ENCODE measurements around the gene IQGAP3. TPM values are rescaled to one million over a fixed set of nuclear protein-coding genes. Genes with fewer than 3 reads are reported as not detected.

Gene IQGAP3
- total RNA-seq, 1 experiment from 2014 or later: 9.2 TPM

- DNase-seq (ENCODE audit: low spot score): no peak
Observed at GRCh38 chr1:156483397-156483796, 89.0 kb downstream of the IQGAP3 start.

GRCh38 chr1:156482276-156482675 is 90.1 kb downstream of the IQGAP3 start:
- no peak for DNase-seq (ENCODE audit: low spot score)

DNA sequence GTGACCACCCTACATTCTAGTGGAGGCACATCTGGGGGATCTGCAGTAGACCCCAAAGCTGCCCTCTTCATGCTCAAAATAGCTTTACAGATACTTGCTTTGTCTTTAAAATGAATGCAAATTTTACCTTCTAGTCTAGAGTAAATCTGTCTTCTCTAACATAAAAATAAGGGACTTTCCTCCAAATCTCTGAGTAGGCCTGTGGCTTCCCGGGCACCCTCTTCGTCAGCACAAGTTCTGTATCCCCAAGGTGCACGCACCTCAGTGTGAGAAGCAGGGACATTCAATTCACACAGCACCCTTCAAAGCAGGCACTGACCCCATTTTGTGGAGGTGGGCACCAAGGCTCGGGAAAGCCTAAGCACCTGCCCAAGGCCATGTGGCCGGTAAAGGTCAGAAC is 90.8 kb downstream of the IQGAP3 start:
- DNase-seq (ENCODE audit: low spot score): no peak

DNA sequence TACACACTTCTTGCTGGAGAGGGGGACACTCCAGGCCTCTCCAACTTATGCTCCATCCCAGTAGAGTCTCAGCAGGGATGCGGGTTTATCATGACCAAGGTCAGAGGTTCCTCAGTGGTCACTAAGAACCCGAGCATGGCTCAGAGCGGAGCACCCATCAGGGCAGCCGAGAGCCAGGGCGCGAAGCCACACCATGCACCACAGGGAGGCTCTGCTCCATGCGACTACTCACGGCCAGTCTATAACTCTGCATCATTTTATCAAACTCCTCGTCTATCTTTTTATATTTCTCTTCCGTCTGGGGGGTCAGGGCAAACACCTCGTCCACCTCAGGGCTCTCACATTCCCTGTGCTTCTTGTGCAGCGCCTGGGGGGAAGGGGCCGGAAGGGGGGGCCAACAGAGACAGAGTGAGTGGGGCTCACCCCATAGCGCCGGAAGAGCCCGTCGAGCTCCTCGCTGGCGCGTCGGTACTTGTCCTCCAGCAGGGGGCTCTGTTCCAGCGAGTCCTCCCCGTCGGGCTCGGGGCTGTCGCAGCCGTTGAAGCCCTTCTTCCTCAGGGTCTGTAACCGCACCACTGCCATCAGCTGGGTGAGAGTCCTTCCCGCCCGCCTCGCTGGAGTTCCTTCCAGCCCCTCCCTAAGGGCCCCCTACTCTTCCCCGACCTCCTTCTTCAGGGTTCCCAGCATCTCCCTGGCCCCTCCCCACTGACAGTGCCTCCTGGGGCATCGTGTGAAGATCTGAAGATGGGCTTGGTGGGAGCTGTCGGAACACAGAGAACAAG is 91.8 kb downstream of the IQGAP3 start:
- DNase-seq (ENCODE audit: low spot score): no peak

DNA sequence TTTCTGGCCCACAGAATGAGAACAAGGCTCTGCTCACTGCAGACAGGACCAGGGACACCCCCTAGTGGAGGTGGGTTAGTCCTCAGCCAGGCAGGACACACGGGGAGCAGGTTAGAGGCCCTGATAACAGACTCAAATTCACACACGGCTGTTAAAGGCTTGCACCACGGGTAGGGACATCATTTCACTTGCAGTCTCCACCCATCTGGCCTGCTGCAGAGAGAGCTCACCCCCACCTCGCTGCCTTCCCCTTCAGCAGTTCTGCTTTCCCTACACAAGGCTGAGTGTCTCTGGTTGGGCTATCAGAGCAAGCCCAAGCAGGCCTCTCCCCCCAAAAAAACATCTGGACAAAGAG is 92.4 kb downstream of the IQGAP3 start:
- DNase-seq (ENCODE audit: low spot score): no peak

- no peak for DNase-seq (ENCODE audit: low spot score)
Observed at GRCh38 chr1:156479093-156480015, 93.0 kb downstream of the IQGAP3 start.

- DNase-seq (ENCODE audit: low spot score): no peak
Observed at GRCh38 chr1:156478250-156478627, 94.1 kb downstream of the IQGAP3 start.

GRCh38 chr1:156477526-156478249 is 94.7 kb downstream of the IQGAP3 start:
- no peak for DNase-seq (ENCODE audit: low spot score)

DNA sequence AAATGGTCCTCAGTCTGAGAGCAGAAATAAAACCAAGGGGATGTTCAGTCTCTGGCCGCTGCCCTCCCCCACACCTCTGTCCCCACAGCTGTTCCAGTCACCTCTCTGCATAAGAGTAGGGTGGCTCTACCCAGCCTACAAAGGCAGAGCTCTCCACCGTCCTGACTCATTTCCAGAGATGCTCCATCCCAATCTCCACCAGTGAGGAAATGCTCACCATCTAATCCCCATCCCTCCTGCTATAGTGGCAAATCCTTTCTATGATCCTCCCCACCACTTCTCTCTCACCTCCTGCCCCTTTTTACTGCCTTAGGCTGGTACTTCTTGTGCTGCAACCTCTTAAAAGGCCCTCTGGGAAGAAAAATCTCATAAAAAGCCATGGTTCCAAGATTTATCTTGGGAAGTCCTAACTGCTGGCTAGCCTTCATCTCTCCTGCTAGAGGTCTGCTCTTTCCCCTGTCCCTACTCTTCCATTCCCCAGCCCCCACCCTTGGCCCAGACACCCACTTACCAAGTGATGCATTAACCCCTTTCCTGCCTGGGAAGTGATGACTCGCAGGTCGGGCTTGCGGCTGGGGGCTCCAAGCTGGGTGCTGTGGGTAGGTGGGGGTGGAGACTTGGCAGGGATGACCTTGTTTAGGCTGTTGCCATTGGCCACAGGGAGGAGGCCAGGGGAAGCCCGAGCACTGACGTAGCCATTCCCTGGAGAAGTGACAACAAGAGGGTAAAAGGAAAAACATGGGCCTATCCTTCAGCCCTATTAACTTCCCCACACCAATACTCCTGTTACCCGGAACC is 95.7 kb downstream of the IQGAP3 start:
- DNase-seq (ENCODE audit: low spot score): no peak

DNA sequence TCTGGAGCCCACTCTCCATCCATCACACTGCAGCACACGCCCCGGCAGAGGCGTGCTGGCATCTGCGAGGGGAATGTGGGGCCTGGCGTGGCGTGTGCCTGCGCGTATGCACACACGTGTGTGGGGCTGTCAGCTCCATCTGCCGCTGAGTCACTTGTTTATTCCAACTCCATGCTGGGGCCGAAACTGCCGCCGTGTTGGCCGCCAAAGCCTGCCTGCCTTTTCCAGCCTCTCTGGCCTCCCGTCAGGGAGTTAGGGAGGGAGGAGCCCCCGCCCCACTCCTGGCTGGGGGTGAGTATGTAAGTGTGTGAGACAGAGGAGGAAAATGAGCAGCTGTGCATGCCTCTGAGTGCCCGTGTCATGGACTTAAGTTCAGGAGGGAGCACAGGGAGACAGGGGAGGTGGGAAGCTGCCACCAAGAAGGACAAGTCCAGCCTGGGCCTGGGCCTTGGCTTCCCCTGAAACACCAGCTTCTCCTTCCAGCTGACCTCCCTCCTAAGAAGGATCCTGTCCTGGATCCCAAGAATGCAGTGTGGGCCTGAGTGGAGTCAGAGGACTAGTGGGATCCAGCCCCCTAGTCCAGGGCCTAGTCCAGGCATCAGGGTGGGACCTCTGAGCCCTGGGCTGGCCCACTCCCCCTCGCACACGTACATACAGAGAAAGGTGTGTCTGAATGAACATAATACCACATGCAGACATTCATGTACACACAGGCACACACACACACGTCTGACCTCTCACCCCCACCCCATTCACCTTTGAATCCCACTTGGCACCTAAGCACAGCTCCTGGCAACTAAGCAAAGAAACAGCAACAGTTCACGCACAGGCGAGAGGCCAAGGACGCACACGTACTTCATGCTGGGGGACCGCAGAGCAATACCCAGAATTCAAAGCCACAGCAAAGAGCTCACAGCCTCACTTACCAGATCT is 96.5 kb downstream of the IQGAP3 start:
- DNase-seq (ENCODE audit: low spot score): no peak

Other genes with a start within 250 kb of the IQGAP3 start
- gene CCT3, start 234.3 kb downstream of the IQGAP3 start, total RNA-seq (2014; rRNA removed; shearing (Covaris generic)): 584 and 592 TPM in 2 replicates
- gene TSACC, start 234.0 kb downstream of the IQGAP3 start, total RNA-seq (2014; rRNA removed; shearing (Covaris generic)): 0.23 and 0.39 TPM in 2 replicates
- 0.06 TPM in 1 of 2 replicates, not detected in the other for gene RHBG, start 203.4 kb downstream of the IQGAP3 start, total RNA-seq (2014; rRNA removed; shearing (Covaris generic))
- 3.9 and 7.9 TPM in 2 replicates for gene MEF2D, start 71.8 kb downstream of the IQGAP3 start, total RNA-seq (2014; rRNA removed; shearing (Covaris generic))
- not detected in 2 replicates for gene TTC24, start 7.2 kb upstream of the IQGAP3 start, total RNA-seq (2014; rRNA removed; shearing (Covaris generic))
- gene NAXE, start 19.2 kb upstream of the IQGAP3 start, total RNA-seq (2014; rRNA removed; shearing (Covaris generic)): 212 and 242 TPM in 2 replicates
- 31.8 and 49.3 TPM in 2 replicates for gene GPATCH4, start 28.9 kb upstream of the IQGAP3 start, total RNA-seq (2014; rRNA removed; shearing (Covaris generic))
- not detected in 2 replicates for gene HAPLN2, start 46.9 kb upstream of the IQGAP3 start, total RNA-seq (2014; rRNA removed; shearing (Covaris generic))
- gene BCAN, start 69.6 kb upstream of the IQGAP3 start, total RNA-seq (2014; rRNA removed; shearing (Covaris generic)): 0.06 TPM in 1 of 2 replicates, not detected in the other
- 0.41 and 0.48 TPM in 2 replicates for gene NES, start 104.8 kb upstream of the IQGAP3 start, total RNA-seq (2014; rRNA removed; shearing (Covaris generic))
- gene CRABP2, start 133.0 kb upstream of the IQGAP3 start, total RNA-seq (2014; rRNA removed; shearing (Covaris generic)): 0.95 and 3.8 TPM in 2 replicates
- gene METTL25B, start 155.9 kb upstream of the IQGAP3 start, total RNA-seq (2014; rRNA removed; shearing (Covaris generic)): 11.6 and 20.0 TPM in 2 replicates
- 22.2 and 27.0 TPM in 2 replicates for gene ISG20L2, start 156.2 kb upstream of the IQGAP3 start, total RNA-seq (2014; rRNA removed; shearing (Covaris generic))
- 82.2 and 96.3 TPM in 2 replicates for gene MRPL24, start 168.5 kb upstream of the IQGAP3 start, total RNA-seq (2014; rRNA removed; shearing (Covaris generic))
- gene HDGF, start 179.1 kb upstream of the IQGAP3 start, total RNA-seq (2014; rRNA removed; shearing (Covaris generic)): 168 and 173 TPM in 2 replicates
- gene PRCC, start 195.0 kb upstream of the IQGAP3 start, total RNA-seq (2014; rRNA removed; shearing (Covaris generic)): 22.2 and 36.2 TPM in 2 replicates
- gene SH2D2A, start 244.3 kb upstream of the IQGAP3 start, total RNA-seq (2014; rRNA removed; shearing (Covaris generic)): 2.5 TPM in 2 replicates